Endothelial cell of umbilical vein (primary cell): ENCODE measurements around the gene MRTFA. TPM values are rescaled to one million over a fixed set of nuclear protein-coding genes. Genes with fewer than 3 reads are reported as not detected.
A peak's percentile ranks its signal among the peaks of the same experiment; 100 is the strongest.

Experiments
- BruUV-seq: library from RNA; stranded (reverse); fragments of 400-500 nt; replicated peaks from 2 replicates; lab custom pipeline; 2021; lab: Mats Ljungman, UMichigan
- CTCF ChIA-PET: fragments of 300-600, 350-600 bp; sonication (Branson Sonifier 250); formaldehyde crosslinking; loops from one replicate; lab custom pipeline; 2021; ENCODE audit warnings: antibody characterized with exemption, inconsistent platforms; lab: Charles Lee
- POLR2A ChIA-PET: fragments of 300-600, 350-600 bp; sonication (Branson Sonifier 250); formaldehyde crosslinking; loops from one replicate; lab custom pipeline; 2021; ENCODE audit warnings: antibody characterized with exemption, inconsistent platforms; lab: Charles Lee
- DNase-seq: peaks from one replicate; pipeline ENCODE4 v3.0.0-alpha.2; 2011; ENCODE audit warnings: low read depth, low spot score
- FAIRE-seq: peaks from 2 replicates; lab custom pipeline; 2011; peaks lifted over from hg19 to GRCh38; lab: Jason Lieb, UNC
- H2AFZ ChIP-seq: 2 replicates; pipeline ENCODE4 v1.6.0; 2012; ENCODE audit warnings: low read depth, low read length, control low read depth, inconsistent platforms
- H3K27ac ChIP-seq: 2 replicates; pipeline ENCODE4 v1.5.1; 2011; ENCODE audit warnings: low read depth, mild to moderate bottlenecking, control low read depth, low read length, moderate library complexity; ENCODE audit not compliant: insufficient read depth
- H3K27me3 ChIP-seq, 2 experiments: 2 replicates each; pipeline versions ENCODE4 v1.6.0 to v1.6.1; 2011; ENCODE audit warnings: low read length in 2 of 2, mixed read lengths in 1 of 2; ENCODE audit not compliant: control insufficient read depth in 2 of 2, insufficient read depth in 2 of 2
- H3K36me3 ChIP-seq, 2 experiments: 2 replicates in 1 of 2; 3 replicates in 1 of 2; pipeline ENCODE4 v1.5.1; 2011; ENCODE audit warnings: low read length in 2 of 2, mild to moderate bottlenecking in 1 of 2, moderate library complexity in 1 of 2; ENCODE audit not compliant: control insufficient read depth in 2 of 2, insufficient read depth in 2 of 2; ENCODE audit errors: extremely low read depth in 1 of 2
- H3K4me1 ChIP-seq: 3 replicates; pipeline ENCODE4 v1.5.1; 2011; ENCODE audit warnings: mild to moderate bottlenecking, low read length; ENCODE audit not compliant: control insufficient read depth, insufficient read depth; ENCODE audit errors: extremely low read depth
- H3K4me2 ChIP-seq: 2 replicates; pipeline ENCODE4 v1.6.1; 2011; ENCODE audit warnings: low read length, control low read depth, mixed read lengths; ENCODE audit not compliant: insufficient read depth
- H3K4me3 ChIP-seq, 3 experiments: fragments of 200-600 bp in 1 of 3; sonication (generic), shearing (Covaris generic) in 1 of 3; replicated peaks in 1 of 3; 2 replicates each; pipeline ENCODE4 v1.5.1; 2011 to 2016; ENCODE audit warnings: control low read depth in 3 of 3, low read length in 3 of 3, mild to moderate bottlenecking in 2 of 3, inconsistent platforms in 1 of 3, low read depth in 1 of 3, moderate library complexity in 1 of 3; ENCODE audit not compliant: insufficient read depth in 1 of 3
- H3K79me2 ChIP-seq: 2 replicates; pipeline ENCODE4 v1.6.0; 2012; ENCODE audit warnings: low read length, inconsistent platforms; ENCODE audit not compliant: control insufficient read depth, insufficient read depth
- H3K9ac ChIP-seq: replicated peaks from 2 replicates; pipeline ENCODE3; 2011; ENCODE audit warnings: low read length, control low read depth; ENCODE audit not compliant: insufficient read depth; ENCODE audit errors: extremely low read depth
- H3K9me1 ChIP-seq: replicated peaks from 3 replicates; pipeline ENCODE4 v1.6.0; 2011; ENCODE audit warnings: mild to moderate bottlenecking, low read length; ENCODE audit not compliant: control insufficient read depth, insufficient read depth; ENCODE audit errors: extremely low read depth
- H3K9me3 ChIP-seq: replicated peaks from 2 replicates; pipeline ENCODE4 v1.5.1; 2012; ENCODE audit warnings: low read length, inconsistent platforms; ENCODE audit not compliant: control insufficient read depth, insufficient read depth
- H4K20me1 ChIP-seq: replicated peaks from 2 replicates; pipeline ENCODE3; 2011; ENCODE audit warnings: mild to moderate bottlenecking, low read length; ENCODE audit not compliant: control insufficient read depth, insufficient read depth; ENCODE audit errors: extremely low read depth
- EZH2 ChIP-seq: IDR thresholded peaks from 2 replicates; pipeline ENCODE4 v1.6.1; 2012; ENCODE audit warnings: borderline replicate concordance, low read depth, mild to moderate bottlenecking, moderate library complexity, low read length, inconsistent platforms; ENCODE audit not compliant: severe bottlenecking
- FOS ChIP-seq: IDR thresholded peaks from 2 replicates; pipeline ENCODE4 v1.6.1; 2011; ENCODE audit warnings: mild to moderate bottlenecking, low read length, moderate library complexity, borderline replicate concordance; ENCODE audit not compliant: insufficient read depth
- GATA2 ChIP-seq: IDR thresholded peaks from 2 replicates; pipeline ENCODE4 v1.7.0; 2011; ENCODE audit warnings: low read depth, mild to moderate bottlenecking, moderate library complexity, mixed read lengths, low read length; ENCODE audit not compliant: insufficient read length, insufficient read depth
- JUN ChIP-seq: IDR thresholded peaks from 2 replicates; pipeline ENCODE4 v1.6.1; 2011; ENCODE audit warnings: borderline replicate concordance, low read depth; ENCODE audit not compliant: insufficient read length, insufficient read depth
- MYC ChIP-seq: IDR thresholded peaks from one replicate; pipeline ENCODE4 v1.6.1; 2011; ENCODE audit warnings: mild to moderate bottlenecking, low read depth, low read length
- POLR2A ChIP-seq: IDR thresholded peaks from 2 replicates; pipeline ENCODE4 v1.6.1; 2012; ENCODE audit warnings: low read depth, mild to moderate bottlenecking, control low read depth, low read length
- POLR2AphosphoS5 ChIP-seq: IDR thresholded peaks from 2 replicates; pipeline ENCODE4 v1.6.1; 2012; ENCODE audit warnings: low read depth, mild to moderate bottlenecking, control low read depth, low read length, moderate library complexity; ENCODE audit not compliant: insufficient read depth
- dilution Hi-C: fragments of 300-500 bp; cut with MboI; formaldehyde crosslinking; loops from one replicate; pipeline ENCODE4 v1.15.0; 2019; ENCODE audit warnings: low sequenced_read_pairs; ENCODE audit not compliant: extremely low pct_ligation_motif_present
- intact Hi-C: fragments of 100-400 bp; cut with micrococcal nuclease; formaldehyde crosslinking; loops from one replicate; pipeline ENCODE4 v1.10.0; 2022
- polyA plus RNA-seq, 4 experiments: library from polyadenylated mRNA; depleted of rRNA in 3 of 4; stranded (reverse) in 3 of 4; unstranded in 1 of 4; fragments of >200 nt; gene quantifications; 2 replicates each; pipeline versions ENCODE4 v1.2.1 to v1.2.3, GENCODE V29; 2011 to 2012; ENCODE audit warnings: missing spikeins in 1 of 4
- total RNA-seq: library from RNA; stranded (reverse); gene quantifications from 2 replicates; pipeline ENCODE4 v1.2.3, GENCODE V29; 2021
- TF ChIP-seq, protein P1 (sequence below), 2 donors: IDR thresholded peaks; 1 replicate in 1 of 2; 2 replicates in 1 of 2; pipeline ENCODE4 v1.5.1; 2011; ENCODE audit warnings: low read length in 2 of 2, mild to moderate bottlenecking in 2 of 2, moderate library complexity in 2 of 2, control low read depth in 1 of 2, inconsistent platforms in 1 of 2, low read depth in 1 of 2; ENCODE audit not compliant: insufficient read depth in 1 of 2; ENCODE audit errors: extremely low read depth in 1 of 2
- TF ChIP-seq, protein P2 (sequence below): IDR thresholded peaks from 2 replicates; pipeline ENCODE4 v1.6.1; 2011; ENCODE audit not compliant: insufficient read depth, insufficient read length

MRTFA gene
- total and polyA plus RNA-seq, 2 donors (not counting 3 experiments of a cell fraction or from before 2014, with no cell fraction given), result 13.6 to 44.1 TPM

DNA sequence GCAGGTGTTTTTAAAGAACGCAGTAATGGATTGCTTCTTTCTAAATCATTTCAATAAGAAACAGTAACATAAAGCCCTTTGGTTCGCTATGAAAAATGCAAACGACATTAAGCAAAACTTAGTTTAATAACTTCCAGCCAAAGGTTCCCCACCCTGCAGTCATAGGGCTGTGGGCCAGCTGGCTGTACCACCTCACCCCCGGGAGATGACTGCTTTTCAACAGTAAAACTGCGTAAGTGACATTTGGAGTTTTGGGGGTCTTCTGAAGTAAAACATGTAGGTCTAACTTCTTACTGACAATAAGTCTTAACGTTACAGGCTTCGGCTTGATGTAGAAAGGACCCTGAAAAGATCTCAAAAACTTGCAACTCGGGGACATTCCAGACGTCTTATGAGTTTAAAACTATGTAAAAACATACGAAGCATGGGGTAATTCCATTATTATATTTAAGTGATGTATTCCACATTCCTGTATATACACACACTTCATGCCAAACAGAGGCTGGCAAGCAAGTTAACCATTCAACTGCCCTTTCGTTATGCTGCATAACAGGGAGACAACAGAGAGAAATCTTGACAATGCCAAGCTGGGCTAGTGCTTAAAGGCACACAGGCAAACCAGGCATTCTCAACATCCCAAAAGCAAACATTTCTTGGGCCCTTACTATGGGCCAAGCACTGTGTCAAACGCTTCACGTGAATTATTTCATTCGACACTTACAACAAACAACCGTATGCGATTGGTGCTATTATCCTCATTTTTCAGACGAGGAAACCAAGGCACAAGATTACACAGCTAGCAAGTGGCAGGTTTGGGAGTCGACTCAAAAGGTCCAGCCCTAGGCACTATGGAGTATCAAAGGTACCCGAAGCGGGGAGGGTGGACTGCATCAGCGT is 1.2 kb downstream of the MRTFA start:
- Histone ChIP-seq H3K27me3 (no peaks in the 10 kb centered on the region), H3K79me2 (peaks cover 56% of the 10 kb centered on the region), H4K20me1 (peaks cover 3% of the 10 kb centered on the region), H3K9me3 (no peaks in the 10 kb centered on the region), H2AFZ (no peak overlapping the region), H3K27ac (no peak overlapping the region), H3K36me3 (no peaks in the 10 kb centered on the region), H3K4me2 (peak overlapping the region; percentile 94), H3K9ac (peak overlapping the region; percentile 81), H3K4me1 (peaks cover 21% of the 10 kb centered on the region), H3K9me1 (no peaks in the 10 kb centered on the region), H3K4me3 (peak overlapping the region; percentile 72 to 88 (median 87))
- DNase-seq (peak; percentile 30), FAIRE-seq (peak; percentile 4)
- intact Hi-C loops (loop anchor here (5.0 kb wide), 1 partner anchor 458 kb away; the partner anchor contains the start of gene TNRC6B), dilution Hi-C loops (no loop called here)
- ChIA-PET CTCF (interaction anchor here (1.0 to 4.9 kb wide), 6 partner anchors 15 to 199 kb away, joined by 3 to 29 read pairs (median 5); no protein-coding TSS in a partner anchor), POLR2A (no interaction called here)
- no peak for TF ChIP-seq GATA2
- no peak for TF ChIP-seq FOS
- no peak for TF ChIP-seq POLR2AphosphoS5
- no peak for TF ChIP-seq EZH2
- TF ChIP-seq POLR2A, result no peak
- TF ChIP-seq, protein P1, sequence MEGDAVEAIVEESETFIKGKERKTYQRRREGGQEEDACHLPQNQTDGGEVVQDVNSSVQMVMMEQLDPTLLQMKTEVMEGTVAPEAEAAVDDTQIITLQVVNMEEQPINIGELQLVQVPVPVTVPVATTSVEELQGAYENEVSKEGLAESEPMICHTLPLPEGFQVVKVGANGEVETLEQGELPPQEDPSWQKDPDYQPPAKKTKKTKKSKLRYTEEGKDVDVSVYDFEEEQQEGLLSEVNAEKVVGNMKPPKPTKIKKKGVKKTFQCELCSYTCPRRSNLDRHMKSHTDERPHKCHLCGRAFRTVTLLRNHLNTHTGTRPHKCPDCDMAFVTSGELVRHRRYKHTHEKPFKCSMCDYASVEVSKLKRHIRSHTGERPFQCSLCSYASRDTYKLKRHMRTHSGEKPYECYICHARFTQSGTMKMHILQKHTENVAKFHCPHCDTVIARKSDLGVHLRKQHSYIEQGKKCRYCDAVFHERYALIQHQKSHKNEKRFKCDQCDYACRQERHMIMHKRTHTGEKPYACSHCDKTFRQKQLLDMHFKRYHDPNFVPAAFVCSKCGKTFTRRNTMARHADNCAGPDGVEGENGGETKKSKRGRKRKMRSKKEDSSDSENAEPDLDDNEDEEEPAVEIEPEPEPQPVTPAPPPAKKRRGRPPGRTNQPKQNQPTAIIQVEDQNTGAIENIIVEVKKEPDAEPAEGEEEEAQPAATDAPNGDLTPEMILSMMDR (IDR thresholded peaks at IDR 0.05; ENCODE audit: extremely low read depth in 1 of 2, insufficient read depth in 1 of 2, low read depth in 1 of 2, low read length in 2 of 2), result no peak
- TF ChIP-seq, protein P2, sequence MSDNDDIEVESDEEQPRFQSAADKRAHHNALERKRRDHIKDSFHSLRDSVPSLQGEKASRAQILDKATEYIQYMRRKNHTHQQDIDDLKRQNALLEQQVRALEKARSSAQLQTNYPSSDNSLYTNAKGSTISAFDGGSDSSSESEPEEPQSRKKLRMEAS, result no peak
- TF ChIP-seq JUN, result no peak
- no peak for TF ChIP-seq MYC
- TSS peak; percentile 43 for BruUV-seq
